Measurements from ENCODE around the gene GRIP1. TPM values are rescaled to one million over a fixed set of nuclear protein-coding genes. Genes with fewer than 3 reads are reported as not detected.

GRIP1 gene
- total and polyA plus RNA-seq, 2 of the 4 experiments (the other 2 are of a cell fraction) = under 0.01 to 0.07 TPM

DNA sequence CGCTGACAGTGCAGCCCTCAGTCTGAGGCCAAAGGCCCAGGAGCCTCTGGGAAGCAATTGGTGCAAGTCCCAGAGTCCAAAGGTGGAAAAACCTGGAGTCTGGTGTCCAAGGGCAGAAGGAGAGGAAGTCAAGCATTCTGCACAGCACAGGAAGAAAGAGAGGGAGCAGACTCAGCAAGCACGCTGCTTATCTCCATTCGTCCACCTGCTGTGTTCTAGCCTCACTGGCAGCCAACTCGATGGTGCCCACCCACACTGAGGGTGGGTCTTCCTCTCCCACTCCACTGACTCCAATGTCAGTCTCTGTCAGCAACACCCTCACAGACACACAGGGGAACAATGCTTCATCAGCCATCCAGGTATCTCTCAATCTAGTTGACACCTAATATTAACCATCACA lies 337.8 kb downstream of the GRIP1 start:
- Histone ChIP-seq H3K4me2 (ENCODE audit: low read depth, low read length) (no peak overlapping the region), H2BK15ac (ENCODE audit: low read depth, low read length) (no peak overlapping the region), H2AK9ac (replicated peaks; ENCODE audit: low read depth, low read length, poor library complexity) (no peak overlapping the region), H3K36me3 (ENCODE audit: control insufficient read depth, insufficient read depth, low read length) (peaks cover 8% of the 10 kb centered on the region), H3K4me1 (ENCODE audit: control insufficient read depth, insufficient read depth, low read length) (no peaks in the 10 kb centered on the region), H4K91ac (ENCODE audit: insufficient read depth, low read depth, low read length) (no peak overlapping the region), H3K18ac (ENCODE audit: low read depth, low read length) (no peak overlapping the region), H2BK120ac (ENCODE audit: low read depth, low read length) (no peak overlapping the region), H3K9me3 (ENCODE audit: control insufficient read depth, insufficient read depth, low read length) (peaks cover 7% of the 10 kb centered on the region), H2AFZ (replicated peaks; ENCODE audit: low read length, poor library complexity) (no peak overlapping the region), H3K27ac (ENCODE audit: insufficient read depth, low read length) (no peak overlapping the region), H3K23ac (ENCODE audit: low read depth, low read length) (no peak overlapping the region), H3K79me1 (ENCODE audit: low read depth in 1 of 2, low read length in 2 of 2) (no peaks in the 10 kb centered on the region), H4K5ac (ENCODE audit: low read depth, low read length) (no peak overlapping the region), H3K27me3 (ENCODE audit: control insufficient read depth, insufficient read depth, low read length) (no peaks in the 10 kb centered on the region), H2BK20ac (ENCODE audit: low read depth, low read length) (no peak overlapping the region), H2BK5ac (ENCODE audit: low read depth, low read length, poor library complexity, severe bottlenecking) (no peak overlapping the region), H3K4ac (ENCODE audit: low read depth, low read length) (no peak overlapping the region), H3K4me3 (ENCODE audit: insufficient read depth, low read depth, low read length) (no peak overlapping the region), H3K9ac (ENCODE audit: low read depth, low read length) (no peak overlapping the region), H4K8ac (ENCODE audit: low read depth in 2 of 2, low read length in 2 of 2) (no peak overlapping the region), H3K9me1 (ENCODE audit: insufficient read depth, low read length) (no peaks in the 10 kb centered on the region), H2AK5ac (ENCODE audit: low read depth, low read length) (no peak overlapping the region), H3K56ac (ENCODE audit: extremely low read depth, insufficient read depth, low read length) (no peak overlapping the region), H4K20me1 (ENCODE audit: insufficient read depth, low read length) (no peaks in the 10 kb centered on the region), H3K14ac (replicated peaks; ENCODE audit: low read depth, low read length) (no peak overlapping the region)
- CTCF ChIA-PET = no interaction called here
- DNase-seq (no peak), ATAC-seq (ENCODE audit: low read depth) (no peak)
- in situ Hi-C loops (cut with MboI; ENCODE audit: low sequenced_read_pairs) = no loop called here
- intact Hi-C loops (cut with micrococcal nuclease) = no loop called here
- TF ChIP-seq MAFK (IDR thresholded peaks at IDR 0.05; ENCODE audit: low read depth, low read length) (no peak), BHLHE40 (IDR thresholded peaks at IDR 0.05; ENCODE audit: low read depth, low read length) (no peak), FOS (IDR thresholded peaks at IDR 0.05; ENCODE audit: low read depth, low read length) (no peak), SMC3 (IDR thresholded peaks at IDR 0.05; ENCODE audit: low read depth, low read length) (no peak), POLR2A (IDR thresholded peaks at IDR 0.05; ENCODE audit: low read depth, low read length) (no peak), RFX5 (IDR thresholded peaks at IDR 0.05; ENCODE audit: low read depth, low read length) (no peak), MXI1 (IDR thresholded peaks at IDR 0.05; ENCODE audit: borderline replicate concordance, low read depth, low read length) (no peak), CEBPB (IDR thresholded peaks at IDR 0.05; ENCODE audit: low read depth, low read length) (no peak), RAD21 (IDR thresholded peaks at IDR 0.05; ENCODE audit: low read length) (no peak), CHD1 (IDR thresholded peaks at IDR 0.05; ENCODE audit: low read depth, low read length) (no peak), MAZ (IDR thresholded peaks at IDR 0.05; ENCODE audit: borderline replicate concordance, low read depth, low read length) (no peak), NFE2L2 (IDR thresholded peaks at IDR 0.05; ENCODE audit: low read depth, low read length) (no peak)
- TF ChIP-seq, protein P1, sequence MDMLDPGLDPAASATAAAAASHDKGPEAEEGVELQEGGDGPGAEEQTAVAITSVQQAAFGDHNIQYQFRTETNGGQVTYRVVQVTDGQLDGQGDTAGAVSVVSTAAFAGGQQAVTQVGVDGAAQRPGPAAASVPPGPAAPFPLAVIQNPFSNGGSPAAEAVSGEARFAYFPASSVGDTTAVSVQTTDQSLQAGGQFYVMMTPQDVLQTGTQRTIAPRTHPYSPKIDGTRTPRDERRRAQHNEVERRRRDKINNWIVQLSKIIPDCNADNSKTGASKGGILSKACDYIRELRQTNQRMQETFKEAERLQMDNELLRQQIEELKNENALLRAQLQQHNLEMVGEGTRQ (IDR thresholded peaks at IDR 0.05; ENCODE audit: low read depth, low read length) = no peak
- TF ChIP-seq, protein P2, sequence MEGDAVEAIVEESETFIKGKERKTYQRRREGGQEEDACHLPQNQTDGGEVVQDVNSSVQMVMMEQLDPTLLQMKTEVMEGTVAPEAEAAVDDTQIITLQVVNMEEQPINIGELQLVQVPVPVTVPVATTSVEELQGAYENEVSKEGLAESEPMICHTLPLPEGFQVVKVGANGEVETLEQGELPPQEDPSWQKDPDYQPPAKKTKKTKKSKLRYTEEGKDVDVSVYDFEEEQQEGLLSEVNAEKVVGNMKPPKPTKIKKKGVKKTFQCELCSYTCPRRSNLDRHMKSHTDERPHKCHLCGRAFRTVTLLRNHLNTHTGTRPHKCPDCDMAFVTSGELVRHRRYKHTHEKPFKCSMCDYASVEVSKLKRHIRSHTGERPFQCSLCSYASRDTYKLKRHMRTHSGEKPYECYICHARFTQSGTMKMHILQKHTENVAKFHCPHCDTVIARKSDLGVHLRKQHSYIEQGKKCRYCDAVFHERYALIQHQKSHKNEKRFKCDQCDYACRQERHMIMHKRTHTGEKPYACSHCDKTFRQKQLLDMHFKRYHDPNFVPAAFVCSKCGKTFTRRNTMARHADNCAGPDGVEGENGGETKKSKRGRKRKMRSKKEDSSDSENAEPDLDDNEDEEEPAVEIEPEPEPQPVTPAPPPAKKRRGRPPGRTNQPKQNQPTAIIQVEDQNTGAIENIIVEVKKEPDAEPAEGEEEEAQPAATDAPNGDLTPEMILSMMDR (conservative IDR thresholded peaks at IDR 0.05; ENCODE audit: low read depth, low read length) = no peak
- TF ChIP-seq, protein P3, sequence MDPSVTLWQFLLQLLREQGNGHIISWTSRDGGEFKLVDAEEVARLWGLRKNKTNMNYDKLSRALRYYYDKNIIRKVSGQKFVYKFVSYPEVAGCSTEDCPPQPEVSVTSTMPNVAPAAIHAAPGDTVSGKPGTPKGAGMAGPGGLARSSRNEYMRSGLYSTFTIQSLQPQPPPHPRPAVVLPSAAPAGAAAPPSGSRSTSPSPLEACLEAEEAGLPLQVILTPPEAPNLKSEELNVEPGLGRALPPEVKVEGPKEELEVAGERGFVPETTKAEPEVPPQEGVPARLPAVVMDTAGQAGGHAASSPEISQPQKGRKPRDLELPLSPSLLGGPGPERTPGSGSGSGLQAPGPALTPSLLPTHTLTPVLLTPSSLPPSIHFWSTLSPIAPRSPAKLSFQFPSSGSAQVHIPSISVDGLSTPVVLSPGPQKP (IDR thresholded peaks at IDR 0.05; ENCODE audit: borderline replicate concordance, low read depth, low read length) = no peak
- no TSS peak for BruUV-seq (replicated peaks)
- POLR2A ChIA-PET (ENCODE audit: unreplicated experiment) = no interaction called here
- 100% methylated on average over 2 of the region's 4 CpGs; no CpG with 5 or more reads in 1 of the 2 experiments for WGBS, 2 experiments (ENCODE audit: extremely low coverage in 2 of 2, insufficient read length in 1 of 2)
- dilution Hi-C loops (cut with HindIII; ENCODE audit: low sequenced_read_pairs, unreplicated experiment) = no loop called here
